Body of pancreas (tissue), 4 donors: ENCODE measurements around the gene DIS3L2. TPM values are rescaled to one million over a fixed set of nuclear protein-coding genes. Genes with fewer than 3 reads are reported as not detected.
A peak's percentile ranks its signal among the peaks of the same experiment; 100 is the strongest.

Experiments used
- ATAC-seq: fragments of 150-250 bp; one replicate; pipeline ENCODE4 v1.9.1; 2016
- DNase-seq, 4 donors: peaks; one replicate each; pipeline ENCODE4 v3.0.0-alpha.2; 2019
- H3K27ac ChIP-seq, 4 donors: fragments of 200-600 bp; sonication (generic); 1 replicate in 3 of 4; 2 replicates in 1 of 4; pipeline versions ENCODE4 v1.5.1 to v1.6.1; 2016 to 2019; ENCODE audit warnings: mild to moderate bottlenecking in 1 of 4, mixed read lengths in 1 of 4, moderate library complexity in 1 of 4
- H3K27me3 ChIP-seq, 2 donors: fragments of 200-600 bp; sonication (generic); one replicate each; pipeline ENCODE4 v1.6.0; 2016; ENCODE audit warnings: mild to moderate bottlenecking in 1 of 2
- H3K36me3 ChIP-seq, 2 donors: fragments of 200-600 bp; sonication (generic); replicated peaks in 1 of 2; 2 replicates each; pipeline ENCODE4 v1.5.1; 2016; ENCODE audit warnings: low read depth in 2 of 2; ENCODE audit not compliant: insufficient read depth in 1 of 2
- H3K4me1 ChIP-seq: fragments of 200-600 bp; sonication (generic); one replicate; pipeline ENCODE4 v1.6.0; 2016
- H3K4me3 ChIP-seq, 2 donors: fragments of 200-600 bp; sonication (generic); 1 replicate in 1 of 2; 2 replicates in 1 of 2; pipeline ENCODE4 v1.5.1; 2016 to 2019
- H3K9me3 ChIP-seq, 3 donors: fragments of 200-600 bp; sonication (generic); 1 replicate in 2 of 3; 2 replicates in 1 of 3; pipeline ENCODE4 v1.5.1; 2016
- CTCF ChIP-seq, 7 experiments: fragments of 450-650 bp in 4 of 7; fragments of 200-600 bp in 3 of 7; sonication (generic) in 3 of 7; IDR thresholded peaks; one replicate each; pipeline ENCODE4 v1.5.1; 2016 to 2019; ENCODE audit warnings: antibody characterized with exemption in 7 of 7
- POLR2A ChIP-seq, 3 donors: fragments of 450-650 bp; IDR thresholded peaks; one replicate each; pipeline ENCODE4 v1.6.1; 2016; ENCODE audit warnings: antibody characterized with exemption in 3 of 3, mild to moderate bottlenecking in 2 of 3
- WGBS, 2 donors: methylation state at CpG; one replicate each; pipeline ENCODE4 v1.1.5; 2017; 5-methylcytosine and 5-hydroxymethylcytosine counted together
- intact Hi-C: fragments of 100-400 bp; cut with DNase I; formaldehyde crosslinking; loops from one replicate; pipeline ENCODE4 v1.15.1; 2023
- total RNA-seq, 2 donors: library from RNA; depleted of rRNA; stranded (reverse); fragments of >200 nt; gene quantifications; one replicate each; pipeline ENCODE4 v1.1.0, GENCODE V29; 2016

The DIS3L2 gene
- total RNA-seq, 2 donors from 2014 or later = 27.8 to 113 TPM

- Histone ChIP-seq H3K9me3 (no peaks in the 10 kb centered on the region), H3K4me1 (no peaks in the 10 kb centered on the region), H3K36me3 (no peaks in the 10 kb centered on the region), H3K4me3 (no peak overlapping the region), H3K27ac (no peak overlapping the region), H3K27me3 (no peaks in the 10 kb centered on the region)
- intact Hi-C loops = no loop called here
- DNase-seq (no peak), ATAC-seq (no peak)
- TF ChIP-seq POLR2A (IDR thresholded peaks at IDR 0.05) (no peak), CTCF (IDR thresholded peaks at IDR 0.05) (no peak)
Measured at GRCh38 chr2:232120911-232121310, 159.4 kb downstream of the DIS3L2 start.

GRCh38 chr2:232124309-232124708 is 162.8 kb downstream of the DIS3L2 start:
- DNase-seq (no peak), ATAC-seq (no peak)
- intact Hi-C loops = no loop called here
- no peaks in the 10 kb centered on the region for H3K27me3 ChIP-seq
- H3K36me3 ChIP-seq = no peaks in the 10 kb centered on the region
- no peak overlapping the region for H3K27ac ChIP-seq
- TF ChIP-seq CTCF (IDR thresholded peaks at IDR 0.05) = no peak
- no peak for TF ChIP-seq POLR2A (IDR thresholded peaks at IDR 0.05)
- 90 to 96% methylated on average over 1 of the region's 1 CpG for WGBS, 2 donors
- H3K9me3 ChIP-seq = no peaks in the 10 kb centered on the region
- H3K4me1 ChIP-seq = peaks cover 7% of the 10 kb centered on the region
- H3K4me3 ChIP-seq = no peak overlapping the region

DNA sequence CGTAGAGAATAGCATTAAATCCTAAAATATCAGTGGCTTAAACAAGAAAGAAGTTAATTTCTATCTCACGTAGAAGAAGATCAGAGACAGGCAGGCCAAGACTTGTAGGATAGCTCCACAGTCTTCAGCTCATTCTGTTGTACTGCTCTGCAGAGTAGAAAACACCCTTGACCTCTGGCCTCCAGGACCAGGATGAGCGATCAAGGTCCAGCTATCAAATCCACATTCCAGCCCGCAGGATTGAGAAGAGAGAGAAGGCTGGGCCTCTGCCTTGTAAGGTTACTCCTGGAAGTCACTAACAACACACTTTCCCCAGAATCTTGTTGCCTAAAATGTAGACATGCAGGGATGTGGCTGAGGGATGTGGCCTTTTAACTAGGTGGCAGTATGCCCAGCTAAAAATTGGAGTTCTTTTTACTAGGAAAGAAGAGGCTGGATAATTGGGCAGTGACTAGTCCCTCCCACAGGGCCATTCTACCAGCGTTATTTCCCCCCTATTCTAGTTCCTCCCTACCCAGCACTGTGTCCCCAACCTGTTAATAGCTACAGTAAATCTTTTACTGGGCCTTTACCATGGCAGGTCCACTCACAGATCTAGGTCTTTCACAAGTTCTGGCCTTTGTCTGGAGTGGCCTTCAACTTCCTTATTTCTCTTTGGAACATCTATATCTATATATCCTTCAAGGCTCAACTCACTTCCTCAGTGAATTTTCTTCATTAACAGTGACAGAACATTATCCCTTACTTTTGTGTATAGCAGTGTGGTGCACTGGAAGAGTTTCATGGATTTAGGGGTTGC is 165.0 kb downstream of the DIS3L2 start:
- ATAC-seq = no peak
- intact Hi-C loops = no loop called here
- DNase-seq = no peak
- H3K4me1 ChIP-seq = peaks cover 14% of the 10 kb centered on the region
- no peak overlapping the region for H3K4me3 ChIP-seq
- TF ChIP-seq CTCF (IDR thresholded peaks at IDR 0.05) (no peak), POLR2A (IDR thresholded peaks at IDR 0.05) (no peak)
- no peak overlapping the region for H3K27ac ChIP-seq
- 88 to 92% methylated on average over 5 of the region's 5 CpGs for WGBS, 2 donors
- H3K27me3 ChIP-seq = no peaks in the 10 kb centered on the region
- H3K36me3 ChIP-seq = no peaks in the 10 kb centered on the region
- no peaks in the 10 kb centered on the region for H3K9me3 ChIP-seq

DNA sequence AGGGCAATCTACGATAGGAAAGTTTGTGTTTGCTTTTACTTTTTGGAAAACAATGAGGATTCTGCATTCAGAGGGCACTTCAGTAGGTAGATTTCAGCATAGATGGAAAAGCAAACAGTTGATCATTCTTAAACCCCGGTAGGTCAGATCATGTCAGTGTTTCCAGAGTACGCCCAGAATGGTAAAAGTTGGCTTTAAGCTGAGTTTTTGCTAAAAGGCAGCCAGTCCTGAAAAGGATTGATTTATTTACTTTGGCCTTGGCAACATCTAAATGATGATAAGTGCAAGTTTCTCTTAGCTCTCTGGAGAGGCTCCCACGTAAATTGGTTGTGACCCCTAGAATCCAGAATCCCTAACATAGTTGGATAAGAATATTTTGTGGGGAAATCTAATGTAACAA is 168.0 kb downstream of the DIS3L2 start:
- intact Hi-C loops = no loop called here
- Histone ChIP-seq H3K9me3 (no peaks in the 10 kb centered on the region), H3K27ac (no peak overlapping the region), H3K4me3 (no peak overlapping the region), H3K36me3 (no peaks in the 10 kb centered on the region), H3K27me3 (no peaks in the 10 kb centered on the region), H3K4me1 (peaks cover 26% of the 10 kb centered on the region)
- 9 to 11% methylated on average over 4 of the region's 4 CpGs for WGBS, 2 donors
- no peak for ATAC-seq
- no peak for TF ChIP-seq POLR2A (IDR thresholded peaks at IDR 0.05)
- TF ChIP-seq CTCF (IDR thresholded peaks at IDR 0.05) = no peak
- peak in 1 of 4 donors; percentile 7 for DNase-seq

DNA sequence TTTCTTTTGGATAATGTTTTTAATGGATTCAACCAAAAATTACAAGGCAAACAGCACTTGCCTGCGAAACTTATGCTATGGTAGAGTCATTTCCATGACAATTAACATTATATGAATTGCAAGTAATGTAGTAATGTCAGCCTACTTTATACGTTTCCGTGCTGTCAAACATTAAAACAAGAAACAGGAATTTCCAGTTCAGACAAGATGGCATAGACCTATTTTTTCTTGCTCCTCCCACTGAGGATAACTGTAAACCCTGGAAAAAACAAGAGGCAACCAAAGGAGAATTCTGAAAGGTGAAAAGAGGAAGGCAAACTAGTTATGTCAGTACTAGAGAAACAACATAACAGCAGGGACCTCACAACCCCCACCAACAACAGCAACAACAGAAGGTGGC is 170.7 kb downstream of the DIS3L2 start:
- WGBS, 2 donors = 49 to 53% methylated on average over 3 of the region's 3 CpGs
- intact Hi-C loops = no loop called here
- ATAC-seq (no peak), DNase-seq (no peak)
- H3K27ac ChIP-seq = no peak overlapping the region
- no peaks in the 10 kb centered on the region for H3K36me3 ChIP-seq
- H3K27me3 ChIP-seq = no peaks in the 10 kb centered on the region
- H3K4me1 ChIP-seq = peaks cover 26% of the 10 kb centered on the region
- TF ChIP-seq CTCF (IDR thresholded peaks at IDR 0.05) (no peak), POLR2A (IDR thresholded peaks at IDR 0.05) (no peak)
- H3K4me3 ChIP-seq = no peak overlapping the region
- no peaks in the 10 kb centered on the region for H3K9me3 ChIP-seq
